HepG2 (cell line): ENCODE data around the gene NRL. TPM values are rescaled to one million over a fixed set of nuclear protein-coding genes. Genes with fewer than 3 reads are reported as not detected.

Experiments used
- AKAP8 ChIP-seq: sonication (generic); formaldehyde crosslinking; IDR thresholded peaks from 2 replicates; pipeline ENCODE4 v1.5.1; 2020; ENCODE audit warnings: mild to moderate bottlenecking, missing genetic modification reagents
- ARNT2 ChIP-seq: sonication (generic); formaldehyde crosslinking; IDR thresholded peaks from 2 replicates; pipeline ENCODE4 v1.8.0; 2022; ENCODE audit warnings: mild to moderate bottlenecking, low read depth, missing genetic modification reagents, moderate library complexity
- ATF7 ChIP-seq, 2 experiments: fragments of 450-650 bp in 1 of 2; sonication (generic) in 1 of 2; formaldehyde crosslinking in 1 of 2; IDR thresholded peaks; 2 replicates each; pipeline versions ENCODE4 v1.4.0 to v1.6.1; 2016 to 2020; ENCODE audit warnings: antibody characterized with exemption in 1 of 2, mild to moderate bottlenecking in 1 of 2, missing genetic modification reagents in 1 of 2
- ATRX ChIP-seq: sonication (generic); formaldehyde crosslinking; IDR thresholded peaks from 2 replicates; pipeline ENCODE4 v1.4.0; 2020; ENCODE audit warnings: missing genetic modification reagents, borderline replicate concordance
- CAMTA2 ChIP-seq: sonication (generic); formaldehyde crosslinking; IDR thresholded peaks from 2 replicates; pipeline ENCODE4 v1.4.0; 2020; ENCODE audit warnings: mild to moderate bottlenecking, missing genetic modification reagents, borderline replicate concordance
- HNF4A ChIP-seq: sonication (generic); formaldehyde crosslinking; IDR thresholded peaks from 2 replicates; pipeline ENCODE4 v1.4.0; 2020; ENCODE audit warnings: missing genetic modification reagents
- HNRNPUL1 ChIP-seq: fragments of 200-400 bp; formaldehyde crosslinking; IDR thresholded peaks from 2 replicates; pipeline ENCODE4 v1.6.1; 2017; ENCODE audit warnings: low read depth, mild to moderate bottlenecking, low read length, moderate library complexity
- KDM5B ChIP-seq: sonication (generic); formaldehyde crosslinking; IDR thresholded peaks from 2 replicates; pipeline ENCODE4 v1.4.0; 2020; ENCODE audit warnings: missing genetic modification reagents, mild to moderate bottlenecking, borderline replicate concordance
- RBFOX2 ChIP-seq: fragments of 200-400 bp; formaldehyde crosslinking; IDR thresholded peaks from 2 replicates; pipeline ENCODE4 v1.6.1; 2017; ENCODE audit warnings: low read depth, mild to moderate bottlenecking, low read length
- SCMH1 ChIP-seq: sonication (generic); formaldehyde crosslinking; IDR thresholded peaks from 2 replicates; pipeline ENCODE4 v1.9.0; 2021; ENCODE audit warnings: missing genetic modification reagents, mild to moderate bottlenecking, borderline replicate concordance
- ZNF431 ChIP-seq: sonication (generic); formaldehyde crosslinking; IDR thresholded peaks from 2 replicates; pipeline ENCODE4 v1.9.0; 2022; ENCODE audit warnings: missing genetic modification reagents, low read depth, mild to moderate bottlenecking, borderline replicate concordance
- ZNF496 ChIP-seq: sonication (generic); formaldehyde crosslinking; IDR thresholded peaks from 2 replicates; pipeline ENCODE4 v1.8.1; 2023; ENCODE audit warnings: mild to moderate bottlenecking, moderate library complexity, missing genetic modification reagents; ENCODE audit not compliant: insufficient replicate concordance
- ZNF704 ChIP-seq: sonication (generic); formaldehyde crosslinking; IDR thresholded peaks from 2 replicates; pipeline ENCODE4 v1.8.1; 2023; ENCODE audit warnings: mild to moderate bottlenecking, inconsistent platforms, moderate library complexity, missing genetic modification reagents, borderline replicate concordance
- ZNF710 ChIP-seq: sonication (generic); formaldehyde crosslinking; IDR thresholded peaks from 2 replicates; pipeline ENCODE4 v1.5.0; 2020; ENCODE audit warnings: mild to moderate bottlenecking, missing genetic modification reagents, borderline replicate concordance
- ZNF770 ChIP-seq: sonication (generic); formaldehyde crosslinking; IDR thresholded peaks from 2 replicates; pipeline ENCODE4 v1.5.0; 2020; ENCODE audit warnings: mild to moderate bottlenecking, missing genetic modification reagents
- ZNF790 ChIP-seq: sonication (generic); formaldehyde crosslinking; IDR thresholded peaks from 2 replicates; pipeline ENCODE4 v1.8.0; 2022; ENCODE audit warnings: missing genetic modification reagents, mild to moderate bottlenecking, borderline replicate concordance
- ZNF841 ChIP-seq: sonication (generic); formaldehyde crosslinking; IDR thresholded peaks from 2 replicates; pipeline ENCODE4 v1.8.1; 2023; ENCODE audit warnings: missing genetic modification reagents, borderline replicate concordance
- ZSCAN25 ChIP-seq: sonication (generic); formaldehyde crosslinking; IDR thresholded peaks from 2 replicates; pipeline ENCODE4 v1.8.0; 2022; ENCODE audit warnings: mild to moderate bottlenecking, missing genetic modification reagents
- polyA plus RNA-seq, 8 experiments: library from polyadenylated mRNA; depleted of rRNA in 3 of 8; stranded (reverse) in 7 of 8; unstranded in 1 of 8; fragments of >200 nt; fragmentation: Illumina TruSeq in 4 of 8; extraction: Trizol in 4 of 8; gene quantifications; 2 replicates each; pipeline versions ENCODE4 v1.2.1 to v1.2.3, GENCODE V29; 2011 to 2016; ENCODE audit warnings: low read depth in 4 of 8, missing spikeins in 1 of 8, mixed read lengths in 1 of 8; ENCODE audit not compliant: insufficient read depth in 1 of 8
- total RNA-seq, 5 experiments: library from RNA; depleted of rRNA; stranded (reverse); fragments of >200 nt; fragmentation: Illumina TruSeq; extraction: Trizol; gene quantifications; 2 replicates each; pipeline ENCODE4 v1.2.3, GENCODE V29; 2016; ENCODE audit warnings: low read depth in 1 of 5
- TF ChIP-seq, protein P1 (sequence below): sonication (generic); formaldehyde crosslinking; IDR thresholded peaks from 2 replicates; pipeline ENCODE4 v1.9.0; 2021; ENCODE audit warnings: missing genetic modification reagents, mild to moderate bottlenecking, borderline replicate concordance

Gene NRL
- total and polyA plus RNA-seq, 2 of the 13 experiments (the other 11 are each of a cell fraction or from before 2014, with no cell fraction given): 2.5 to 4.7 TPM

GRCh38 chr14:24160850-24161804 lies 46.4 kb upstream of the NRL start, which contains the start of gene IRF9 (continued):
- TF ChIP-seq ZSCAN25 (CRISPR knock-in tag): peak; percentile 97
- no peak; the same call in 1 of the 2 replicates for TF ChIP-seq RBFOX2
- TF ChIP-seq KDM5B (CRISPR knock-in tag): peak; percentile 97
- no peak for TF ChIP-seq ZNF841
- peak; percentile 97 for TF ChIP-seq AKAP8 (CRISPR knock-in tag)
- TF ChIP-seq CAMTA2 (CRISPR knock-in tag): peak; percentile 84; the same call in 1 of the 2 replicates
- peak; percentile 93 for TF ChIP-seq ZNF770
- peak; percentile 78; the same call in 1 of the 2 replicates for TF ChIP-seq ZNF704 (CRISPR knock-in tag)
- no peak for TF ChIP-seq ZNF496 (CRISPR knock-in tag)
- TF ChIP-seq SCMH1 (CRISPR knock-in tag): no peak
- peak; percentile 90 for TF ChIP-seq ARNT2 (CRISPR knock-in tag)
- TF ChIP-seq ZNF710 (CRISPR knock-in tag): peak; percentile 76; the same call in 1 of the 2 replicates
- no peak for TF ChIP-seq HNRNPUL1
- TF ChIP-seq, protein P1, sequence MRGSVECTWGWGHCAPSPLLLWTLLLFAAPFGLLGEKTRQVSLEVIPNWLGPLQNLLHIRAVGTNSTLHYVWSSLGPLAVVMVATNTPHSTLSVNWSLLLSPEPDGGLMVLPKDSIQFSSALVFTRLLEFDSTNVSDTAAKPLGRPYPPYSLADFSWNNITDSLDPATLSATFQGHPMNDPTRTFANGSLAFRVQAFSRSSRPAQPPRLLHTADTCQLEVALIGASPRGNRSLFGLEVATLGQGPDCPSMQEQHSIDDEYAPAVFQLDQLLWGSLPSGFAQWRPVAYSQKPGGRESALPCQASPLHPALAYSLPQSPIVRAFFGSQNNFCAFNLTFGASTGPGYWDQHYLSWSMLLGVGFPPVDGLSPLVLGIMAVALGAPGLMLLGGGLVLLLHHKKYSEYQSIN (CRISPR knock-in tag): no peak
- TF ChIP-seq ZNF431 (CRISPR knock-in tag): peak; percentile 92; the same call in 1 of the 2 replicates
- TF ChIP-seq ATF7 (IDR thresholded peaks at IDR 0.05): no peak
- no peak for TF ChIP-seq ATF7 (CRISPR knock-in tag; IDR thresholded peaks at IDR 0.05)
- peak; percentile 82 for TF ChIP-seq HNF4A (CRISPR knock-in tag)
- TF ChIP-seq ATRX: no peak
- TF ChIP-seq ZNF790 (CRISPR knock-in tag): no peak
